ENCODE data around the gene OPN3. TPM values are rescaled to one million over a fixed set of nuclear protein-coding genes. Genes with fewer than 3 reads are reported as not detected.

OPN3 gene
- total and polyA plus RNA-seq, 12 donors, result 4.1 to 42.9 (median 9.7) TPM

- 86 to 94% (median 90%) methylated on average over 2 of the region's 2 CpGs for WGBS, 4 donors
- intact Hi-C loops (cut with DNase I), result loop anchor here (10.0 kb wide), 1 partner anchor 90 kb away; the partner anchor contains the start of gene KMO (in 2 of the 2)
These were observed 15.2 kb downstream of the OPN3 start for GRCh38 chr1:241624935-241625334.

GRCh38 chr1:241622669-241623068 is 17.5 kb downstream of the OPN3 start:
- TF ChIP-seq CTCF (IDR thresholded peaks at IDR 0.05) (no peak), POLR2A (IDR thresholded peaks at IDR 0.05) (no peak)
- Histone ChIP-seq H3K27me3 (no peaks in the 10 kb centered on the region), H3K4me3 (no peak overlapping the region), H3K36me3 (replicated peaks in 1 of 2) (no peaks in the 10 kb centered on the region), H3K27ac (no peak overlapping the region), H3K4me1 (replicated peaks in 1 of 2) (no peaks in the 10 kb centered on the region), H3K9me3 (replicated peaks in 1 of 3) (no peaks in the 10 kb centered on the region)
- intact Hi-C loops (cut with DNase I), result loop anchor here (10.0 kb wide), 1 partner anchor 88 kb away; the partner anchor contains the start of gene KMO (in 2 of the 2)
- WGBS, 4 donors, result 70 to 86% (median 74%) methylated on average over 5 of the region's 5 CpGs
- no peak for DNase-seq

More at GRCh38 chr1:241624935-241625334, 15.2 kb downstream of the OPN3 start:
- H3K9me3 ChIP-seq (replicated peaks in 1 of 3), result no peaks in the 10 kb centered on the region
- TF ChIP-seq POLR2A (IDR thresholded peaks at IDR 0.05) (no peak), CTCF (IDR thresholded peaks at IDR 0.05) (no peak)
- no peaks in the 10 kb centered on the region for H3K36me3 ChIP-seq (replicated peaks in 1 of 2)
- no peak overlapping the region for H3K4me3 ChIP-seq
- H3K27me3 ChIP-seq, result no peaks in the 10 kb centered on the region
- no peak for DNase-seq
- H3K27ac ChIP-seq, result no peak overlapping the region
- H3K4me1 ChIP-seq (replicated peaks in 1 of 2), result no peaks in the 10 kb centered on the region

GRCh38 chr1:241617426-241617825 is 22.7 kb downstream of the OPN3 start:
- no peaks in the 10 kb centered on the region for H3K36me3 ChIP-seq (replicated peaks in 1 of 2)
- H3K9me3 ChIP-seq (replicated peaks in 1 of 3), result no peaks in the 10 kb centered on the region
- no peaks in the 10 kb centered on the region for H3K27me3 ChIP-seq
- no peak overlapping the region for H3K4me3 ChIP-seq
- WGBS, 4 donors, result 93 to 95% (median 94%) methylated on average over 7 of the region's 7 CpGs
- no peaks in the 10 kb centered on the region for H3K4me1 ChIP-seq (replicated peaks in 1 of 2)
- intact Hi-C loops (cut with DNase I), result no loop called here
- no peak overlapping the region for H3K27ac ChIP-seq
- no peak for TF ChIP-seq POLR2A (IDR thresholded peaks at IDR 0.05)
- TF ChIP-seq CTCF (IDR thresholded peaks at IDR 0.05), result no peak
- no peak for DNase-seq

GRCh38 chr1:241615043-241615974 is 24.9 kb downstream of the OPN3 start:
- TF ChIP-seq CTCF (IDR thresholded peaks at IDR 0.05), result no peak
- TF ChIP-seq POLR2A (IDR thresholded peaks at IDR 0.05), result no peak
- 84 to 93% (median 88%) methylated on average over 8 of the region's 8 CpGs for WGBS, 4 donors
- intact Hi-C loops (cut with DNase I), result no loop called here

More at GRCh38 chr1:241615043-241615974, 24.9 kb downstream of the OPN3 start:
- Histone ChIP-seq H3K9me3 (replicated peaks in 1 of 3) (no peaks in the 10 kb centered on the region), H3K4me1 (replicated peaks in 1 of 2) (peaks cover 0 to 7% of the 10 kb centered on the region in 2 donors), H3K36me3 (replicated peaks in 1 of 2) (no peaks in the 10 kb centered on the region), H3K27me3 (no peaks in the 10 kb centered on the region), H3K4me3 (no peak overlapping the region), H3K27ac (no peak overlapping the region)
- DNase-seq, result no peak
